ENCODE data around the gene SPP1. TPM values are rescaled to one million over a fixed set of nuclear protein-coding genes. Genes with fewer than 3 reads are reported as not detected.

SPP1 gene
- total RNA-seq, 1 experiment from 2014 or later: not detected

GRCh38 chr4:88030565-88031310 lies 55.2 kb downstream of the SPP1 start:
- ATAC-seq (no peak), DNase-seq (no peak)
- Histone ChIP-seq H2AFZ (ENCODE audit: low read length) (no peak overlapping the region), H3K4me3 (ENCODE audit: low read length) (no peak overlapping the region), H3K27me3 (ENCODE audit: low read length) (no peaks in the 10 kb centered on the region), H3K36me3 (ENCODE audit: low read depth, low read length) (peaks cover 4% of the 10 kb centered on the region; the same call in 1 of the 2 replicates), H3K4me2 (ENCODE audit: low read length) (no peak overlapping the region), H3K27ac (ENCODE audit: low read length) (no peak overlapping the region), H3K9ac (ENCODE audit: low read length) (no peak overlapping the region), H4K20me1 (ENCODE audit: low read length) (no peaks in the 10 kb centered on the region), H3K9me3 (ENCODE audit: low read length) (0 out of 2 replicates have a peak, but pooled peaks cover 4% of the 10 kb centered on the region), H3K79me2 (ENCODE audit: low read length) (no peaks in the 10 kb centered on the region), H3K9me2 (replicated peaks; ENCODE audit: low read length) (no peaks in the 10 kb centered on the region), H3F3A (ENCODE audit: low read length, unreplicated experiment) (no peaks in the 10 kb centered on the region), H3K4me1 (ENCODE audit: insufficient read depth, low read length) (peaks cover 8% of the 10 kb centered on the region; the same call in 1 of the 2 replicates)
- TF ChIP-seq EZH2phosphoT487 (IDR thresholded peaks at IDR 0.05; ENCODE audit: borderline replicate concordance, low read length) (no peak), CTCF (conservative IDR thresholded peaks at IDR 0.05; ENCODE audit: low read depth, low read length) (no peak), EZH2 (IDR thresholded peaks at IDR 0.05; ENCODE audit: low read length, unreplicated experiment) (no peak)
- CTCF ChIA-PET: no interaction called here
- POLR2A ChIA-PET (ENCODE audit: unreplicated experiment): no interaction called here
- no TSS peak for BruUV-seq (replicated peaks)
- intact Hi-C loops (cut with micrococcal nuclease): loop anchor here (5.0 kb wide), 1 partner anchor 487 kb away; no protein-coding TSS in a partner anchor

Other genes with a start within 250 kb of the SPP1 start
- gene IBSP, start 176.2 kb upstream of the SPP1 start, total RNA-seq (2014; rRNA removed): not detected in 2 replicates
- not detected in 2 replicates for gene MEPE, start 142.7 kb upstream of the SPP1 start, total RNA-seq (2014; rRNA removed)
- gene PKD2, start 31.9 kb downstream of the SPP1 start, total RNA-seq (2014; rRNA removed): 12.9 and 14.9 TPM in 2 replicates
- gene ABCG2, start 182.9 kb downstream of the SPP1 start, total RNA-seq (2014; rRNA removed): not detected in 2 replicates